Gastrocnemius medialis (tissue), 4 donors: ENCODE measurements around the gene FOCAD. TPM values are rescaled to one million over a fixed set of nuclear protein-coding genes. Genes with fewer than 3 reads are reported as not detected.

ENCODE experiments used
- ATAC-seq, 2 donors: fragments of 150-250 bp; one replicate each; pipeline ENCODE4 v1.9.1; 2016
- DNase-seq, 2 donors: peaks; one replicate each; pipeline ENCODE4 v3.0.0-alpha.2; 2019
- H3K27ac ChIP-seq, 4 donors: fragments of 200-600 bp; sonication (generic); 1 replicate in 1 of 4; 2 replicates in 3 of 4; pipeline ENCODE4 v1.5.1; 2016 to 2018; ENCODE audit warnings: mild to moderate bottlenecking in 2 of 4, moderate library complexity in 1 of 4
- H3K27me3 ChIP-seq, 3 donors: fragments of 200-600 bp; sonication (generic) in 2 of 3; 1 replicate in 1 of 3; 2 replicates in 2 of 3; pipeline versions ENCODE4 v1.5.1 to v1.6.0; 2016 to 2019; ENCODE audit warnings: mild to moderate bottlenecking in 1 of 3, moderate library complexity in 1 of 3
- H3K36me3 ChIP-seq, 2 donors: fragments of 200-600 bp; sonication (generic) in 1 of 2; one replicate each; pipeline ENCODE4 v1.5.1; 2017 to 2018
- H3K4me1 ChIP-seq, 2 donors: fragments of 200-600 bp; sonication (generic) in 1 of 2; one replicate each; pipeline ENCODE4 v1.5.1; 2016 to 2017; ENCODE audit warnings: mild to moderate bottlenecking in 2 of 2
- H3K4me3 ChIP-seq, 4 donors: fragments of 200-600 bp; sonication (generic) in 3 of 4; 1 replicate in 1 of 4; 2 replicates in 3 of 4; pipeline ENCODE4 v1.5.1; 2016 to 2019; ENCODE audit warnings: mild to moderate bottlenecking in 2 of 4
- H3K9me3 ChIP-seq, 3 donors: fragments of 200-600 bp; sonication (generic) in 2 of 3; 1 replicate in 1 of 3; 2 replicates in 2 of 3; pipeline ENCODE4 v1.5.1; 2016 to 2019
- POLR2A ChIP-seq, 2 donors: fragments of 450-650 bp; IDR thresholded peaks; one replicate each; pipeline ENCODE4 v1.6.1; 2017; ENCODE audit warnings: antibody characterized with exemption in 2 of 2, mild to moderate bottlenecking in 2 of 2, moderate library complexity in 2 of 2
- in situ Hi-C, 4 donors: fragments of 200-750 bp; cut with MboI; loops; one replicate each; pipeline versions ENCODE4 v1.15.0 to v1.8.0; 2017; ENCODE audit warnings: low sequenced_read_pairs in 4 of 4
- intact Hi-C: fragments of 100-400 bp; cut with DNase I; formaldehyde crosslinking; loops from one replicate; pipeline ENCODE4 v1.15.1; 2023; ENCODE audit warnings: low total_unique reads
- total RNA-seq, 4 donors: library from RNA; depleted of rRNA; stranded (reverse); fragments of >200 nt; gene quantifications; one replicate each; pipeline versions ENCODE4 v1.1.0 to v1.2.3, GENCODE V29; 2016
- TF ChIP-seq, protein P1 (sequence below), 5 experiments: fragments of 450-650 bp in 3 of 5; fragments of 200-600 bp in 2 of 5; sonication (generic) in 2 of 5; IDR thresholded peaks in 4 of 5; conservative IDR thresholded peaks in 1 of 5; 1 replicate in 4 of 5; 2 replicates in 1 of 5; pipeline ENCODE4 v1.5.1; 2016 to 2019; ENCODE audit warnings: antibody characterized with exemption in 5 of 5, mild to moderate bottlenecking in 3 of 5, moderate library complexity in 3 of 5

FOCAD gene
- total RNA-seq = 10 to 100 TPM; 19.5 to 36.0 (median 28.6) TPM

GRCh38 chr9:20684035-20684874 is at the start of gene FOCAD:
Gene FOCAD, plus strand, starts transcription at chr9:20684259. Its CDS starts 31,095 bp downstream, at chr9:20715354.
- peak; percentile 90 to 94 for ATAC-seq
- intact Hi-C loops = loop anchor here (1.0 to 2.0 kb wide), 2 partner anchors 62 to 327 kb away; partner anchors contain the start of gene MLLT3

DNA sequence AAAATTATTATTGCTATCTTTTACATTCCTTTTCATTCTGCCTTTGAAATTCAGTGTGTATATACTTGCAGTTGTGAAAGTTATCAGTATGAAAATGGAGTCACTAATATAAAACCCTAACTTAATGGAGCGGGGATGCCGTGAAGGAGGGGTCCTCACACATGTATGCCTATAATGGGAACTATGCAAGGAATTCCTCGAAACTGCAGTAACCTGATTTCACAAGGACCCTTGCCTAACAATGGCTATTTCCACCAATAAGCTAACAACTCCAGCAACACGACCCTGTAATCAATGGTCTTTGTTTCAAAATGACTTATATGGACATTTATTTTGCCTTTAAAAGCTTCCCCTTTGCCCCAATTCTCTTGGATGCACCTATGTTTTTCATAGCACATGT is 49.2 kb upstream of the FOCAD start:
- in situ Hi-C loops (no loop called here), intact Hi-C loops (no loop called here)
- Histone ChIP-seq H3K27me3 (no peaks in the 10 kb centered on the region), H3K9me3 (no peaks in the 10 kb centered on the region), H3K36me3 (no peaks in the 10 kb centered on the region), H3K27ac (no peak overlapping the region), H3K4me1 (no peaks in the 10 kb centered on the region), H3K4me3 (no peak overlapping the region)
- no peak for DNase-seq
- TF ChIP-seq, protein P1, sequence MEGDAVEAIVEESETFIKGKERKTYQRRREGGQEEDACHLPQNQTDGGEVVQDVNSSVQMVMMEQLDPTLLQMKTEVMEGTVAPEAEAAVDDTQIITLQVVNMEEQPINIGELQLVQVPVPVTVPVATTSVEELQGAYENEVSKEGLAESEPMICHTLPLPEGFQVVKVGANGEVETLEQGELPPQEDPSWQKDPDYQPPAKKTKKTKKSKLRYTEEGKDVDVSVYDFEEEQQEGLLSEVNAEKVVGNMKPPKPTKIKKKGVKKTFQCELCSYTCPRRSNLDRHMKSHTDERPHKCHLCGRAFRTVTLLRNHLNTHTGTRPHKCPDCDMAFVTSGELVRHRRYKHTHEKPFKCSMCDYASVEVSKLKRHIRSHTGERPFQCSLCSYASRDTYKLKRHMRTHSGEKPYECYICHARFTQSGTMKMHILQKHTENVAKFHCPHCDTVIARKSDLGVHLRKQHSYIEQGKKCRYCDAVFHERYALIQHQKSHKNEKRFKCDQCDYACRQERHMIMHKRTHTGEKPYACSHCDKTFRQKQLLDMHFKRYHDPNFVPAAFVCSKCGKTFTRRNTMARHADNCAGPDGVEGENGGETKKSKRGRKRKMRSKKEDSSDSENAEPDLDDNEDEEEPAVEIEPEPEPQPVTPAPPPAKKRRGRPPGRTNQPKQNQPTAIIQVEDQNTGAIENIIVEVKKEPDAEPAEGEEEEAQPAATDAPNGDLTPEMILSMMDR (IDR thresholded peaks at IDR 0.05 in 4 of 5, conservative IDR thresholded peaks at IDR 0.05 in 1 of 5) = no peak
- no peak for TF ChIP-seq POLR2A (IDR thresholded peaks at IDR 0.05)
- ATAC-seq = no peak

More at GRCh38 chr9:20684035-20684874, at the start of gene FOCAD:
- H3K36me3 ChIP-seq = no peaks in the 10 kb centered on the region
- no peaks in the 10 kb centered on the region for H3K27me3 ChIP-seq
- peaks cover 16 to 31% of the 10 kb centered on the region in 2 donors for H3K4me1 ChIP-seq
- no peaks in the 10 kb centered on the region for H3K9me3 ChIP-seq
- H3K27ac ChIP-seq = peak within 1 kb of the TSS; percentile 89 to 98 (median 96)
- DNase-seq = peak; percentile 92 to 96
- in situ Hi-C loops = loop anchor here in 2 of 4 donors (10.0 to 25.0 kb wide), 3 partner anchors 59 to 1447 kb away; partner anchors contain the start of genes DENND4C (in 1 of the 2) and MLLT3 (in 1 of the 2)
- H3K4me3 ChIP-seq = peak within 1 kb of the TSS; percentile 71 to 82 (median 77)
- TF ChIP-seq, protein P1 (IDR thresholded peaks at IDR 0.05 in 4 of 5, conservative IDR thresholded peaks at IDR 0.05 in 1 of 5) = peak in 1 of 5 experiments; percentile 14
- peak; percentile 95 to 99 for TF ChIP-seq POLR2A (IDR thresholded peaks at IDR 0.05)

- Histone ChIP-seq H3K4me1 (no peaks in the 10 kb centered on the region), H3K36me3 (no peaks in the 10 kb centered on the region), H3K27me3 (no peaks in the 10 kb centered on the region), H3K4me3 (no peak overlapping the region), H3K9me3 (no peaks in the 10 kb centered on the region), H3K27ac (no peak overlapping the region)
- intact Hi-C loops (no loop called here), in situ Hi-C loops (no loop called here)
- no peak for TF ChIP-seq POLR2A (IDR thresholded peaks at IDR 0.05)
- TF ChIP-seq, protein P1 (IDR thresholded peaks at IDR 0.05 in 4 of 5, conservative IDR thresholded peaks at IDR 0.05 in 1 of 5) = no peak
- no peak for DNase-seq
- no peak for ATAC-seq
These were observed 47.1 kb upstream of the FOCAD start for GRCh38 chr9:20636888-20637440.

DNA sequence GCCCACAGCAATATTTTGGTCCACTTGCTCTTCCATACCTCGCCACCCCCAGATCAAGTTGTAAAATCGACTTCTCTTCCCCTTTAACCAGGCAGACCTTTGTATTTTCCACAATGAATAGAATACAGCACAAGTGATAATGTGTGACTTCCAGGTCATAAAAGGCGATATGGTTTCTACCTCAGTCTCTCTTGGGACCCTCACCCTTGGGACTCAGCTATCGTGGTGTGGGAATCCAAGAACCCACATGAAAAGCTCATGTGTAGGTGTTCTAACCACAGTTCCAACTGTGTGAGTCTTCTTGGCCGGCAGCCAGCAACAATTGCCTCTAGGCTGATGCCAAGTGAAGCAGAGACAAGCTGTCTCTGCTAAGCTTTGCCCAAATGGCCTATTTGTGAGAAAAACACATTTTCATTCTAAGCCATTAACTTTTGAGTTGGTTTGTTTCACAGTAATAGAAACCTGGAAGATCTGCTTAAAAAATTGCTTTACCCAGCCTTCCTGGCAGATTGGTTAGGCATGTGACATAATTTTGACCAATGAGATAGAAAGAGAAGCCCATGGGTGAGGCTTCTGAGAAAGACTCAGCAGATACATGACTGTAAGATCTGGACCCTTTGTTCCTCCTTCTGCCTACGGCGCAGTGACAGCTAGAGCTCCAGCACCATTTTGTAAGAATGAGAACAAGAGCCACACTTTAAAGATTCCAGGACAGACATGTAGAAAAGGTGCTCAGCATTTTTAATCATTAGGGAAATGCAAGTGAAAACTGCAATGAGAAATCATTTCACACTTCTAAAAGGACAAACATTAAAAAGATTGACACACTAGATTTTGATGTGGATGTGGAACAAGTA is 43.5 kb upstream of the FOCAD start:
- in situ Hi-C loops = no loop called here
- intact Hi-C loops = no loop called here
- DNase-seq = no peak
- H3K9me3 ChIP-seq = no peaks in the 10 kb centered on the region
- H3K27ac ChIP-seq = no peak overlapping the region
- no peak for ATAC-seq
- H3K27me3 ChIP-seq = no peaks in the 10 kb centered on the region
- H3K4me1 ChIP-seq = no peaks in the 10 kb centered on the region
- H3K36me3 ChIP-seq = no peaks in the 10 kb centered on the region
- H3K4me3 ChIP-seq = no peak overlapping the region
- TF ChIP-seq POLR2A (IDR thresholded peaks at IDR 0.05) = no peak
- TF ChIP-seq, protein P1 (IDR thresholded peaks at IDR 0.05 in 4 of 5, conservative IDR thresholded peaks at IDR 0.05 in 1 of 5) = no peak
